Stimulated activated CD4-positive, alpha-beta T cell treated with anti-CD3 and anti-CD28 coated beads, Interleukin-4, amount 100 ng/mL, for 24 hours (primary cell): ENCODE data around the gene TPRA1.

Source experiments
- DNase-seq: peaks from one replicate; pipeline ENCODE4 v3.0.0-alpha.2; 2020

TPRA1 gene

DNA sequence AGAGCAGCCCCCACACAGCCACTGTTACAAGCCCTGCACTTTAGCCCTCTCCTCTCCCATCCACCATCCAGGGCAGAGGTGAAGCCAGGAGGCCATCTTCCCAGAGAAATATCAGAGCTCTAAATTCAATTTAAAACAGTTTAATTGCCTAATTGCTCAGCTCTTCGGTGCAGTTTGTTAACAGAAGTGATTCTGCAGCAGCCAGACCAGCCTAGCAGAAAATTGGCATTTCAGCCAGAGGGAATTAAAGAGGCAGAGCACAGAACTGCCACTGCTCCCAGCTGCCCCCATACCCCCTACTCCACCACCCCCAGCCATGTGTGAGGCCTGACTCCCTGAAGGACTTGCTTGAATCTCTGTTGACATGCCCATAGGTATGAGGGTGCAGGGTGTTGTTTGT, 38.5 kb downstream of the TPRA1 start:
- DNase-seq, result no peak

DNA sequence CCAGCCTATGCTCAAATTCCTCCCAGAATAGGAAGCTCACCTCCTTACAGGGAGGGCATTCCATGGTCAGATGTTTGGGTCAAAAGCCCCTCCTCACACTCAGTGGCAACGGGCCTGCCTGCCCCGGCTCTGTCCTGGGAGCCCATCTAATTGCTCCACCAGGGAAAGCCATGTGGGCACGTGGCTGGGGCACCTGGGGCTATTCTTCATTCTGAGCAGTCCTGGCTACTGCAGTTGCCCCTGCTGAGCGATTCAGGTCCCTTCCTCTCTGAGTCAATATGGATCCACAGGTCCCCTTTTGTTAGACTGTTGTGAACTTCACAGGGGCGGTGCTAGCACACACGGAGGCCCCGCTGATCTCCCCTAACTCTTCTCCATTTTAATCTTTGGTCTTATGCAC, 39.4 kb downstream of the TPRA1 start:
- no peak for DNase-seq

- no peak for DNase-seq
These were observed 39.9 kb downstream of the TPRA1 start for GRCh38 chr3:127550468-127551157.

- DNase-seq, result no peak
These were observed 40.6 kb downstream of the TPRA1 start for GRCh38 chr3:127549826-127550467.

DNA sequence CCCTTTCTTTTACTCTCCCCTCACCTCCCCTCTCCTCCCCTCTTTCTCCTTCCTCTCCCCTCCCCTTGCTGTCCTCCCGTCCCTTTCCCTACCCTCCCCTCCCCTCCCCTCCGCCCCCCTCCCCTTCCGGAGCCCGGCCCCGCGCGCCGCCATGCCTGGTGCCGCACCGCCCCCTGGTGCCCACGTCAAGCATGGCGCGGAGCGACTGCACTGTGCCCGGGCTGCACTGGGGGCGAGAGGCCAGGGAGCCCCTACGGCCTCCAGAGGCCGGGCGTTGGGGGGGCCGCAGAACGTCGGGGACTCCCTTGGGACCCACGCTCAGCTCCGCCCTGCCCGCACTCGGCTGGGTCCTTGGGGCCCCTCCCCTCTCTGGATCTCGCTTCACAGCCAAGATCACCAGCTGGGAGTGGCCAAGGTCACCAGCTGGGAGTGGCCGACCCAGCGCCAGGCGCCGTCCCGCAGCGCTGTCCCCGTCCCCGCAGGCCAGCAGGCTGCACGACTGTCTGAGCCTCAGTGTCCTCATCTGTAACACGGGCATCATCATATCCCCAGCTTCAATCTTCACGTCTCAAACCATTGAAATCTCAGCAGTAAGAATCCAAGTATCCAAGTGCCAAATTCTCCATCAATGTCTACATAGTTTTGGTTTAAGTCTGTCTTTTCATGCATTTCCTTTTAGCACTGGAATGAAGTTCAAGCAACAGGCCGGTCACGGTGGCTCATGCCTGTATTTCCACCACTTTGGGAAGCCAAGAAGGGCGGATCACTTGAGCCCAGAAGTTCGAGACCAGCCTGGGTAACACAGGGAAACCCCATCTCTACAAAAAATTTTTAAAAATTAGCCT, 42.5 kb downstream of the TPRA1 start:
- DNase-seq, result peak; percentile 79

DNA sequence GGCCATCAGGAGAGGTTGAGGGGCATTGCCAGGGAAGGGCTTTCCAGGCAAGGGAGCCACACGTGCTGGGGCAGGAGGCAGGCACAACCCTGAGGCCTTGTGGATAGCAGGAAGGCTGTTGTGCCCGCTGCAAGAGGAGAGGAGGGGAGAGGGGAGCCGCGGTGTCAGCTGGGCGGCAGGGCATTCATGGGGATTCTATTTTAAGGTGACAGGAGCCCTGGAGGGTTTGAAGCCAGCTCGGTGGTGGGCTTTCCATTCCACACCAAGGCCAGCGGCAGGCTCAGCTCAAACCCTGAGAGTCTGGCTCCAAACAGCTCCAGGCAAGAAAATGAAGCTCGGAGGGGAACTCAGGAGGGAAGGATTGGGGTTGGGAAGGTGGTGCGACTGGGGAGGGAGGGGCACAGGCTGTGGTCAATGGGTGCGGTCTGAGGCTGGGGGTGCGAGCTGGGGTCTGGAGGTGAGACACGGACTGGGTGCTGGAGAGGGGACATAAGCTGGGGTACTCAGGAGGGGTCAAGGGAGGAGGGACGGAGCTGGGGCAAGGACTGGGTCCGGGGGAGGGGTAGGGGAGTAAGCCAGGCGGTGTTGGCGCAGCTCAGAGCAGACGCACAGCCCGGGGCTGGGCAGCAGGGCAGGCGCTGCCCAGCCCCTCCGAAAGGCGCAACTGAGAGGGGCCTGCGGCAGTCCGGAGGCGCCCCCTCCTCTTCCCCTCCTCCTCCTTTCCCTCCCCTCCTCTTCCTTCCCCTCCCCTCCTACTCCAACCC, 43.4 kb downstream of the TPRA1 start:
- DNase-seq, result no peak

DNA sequence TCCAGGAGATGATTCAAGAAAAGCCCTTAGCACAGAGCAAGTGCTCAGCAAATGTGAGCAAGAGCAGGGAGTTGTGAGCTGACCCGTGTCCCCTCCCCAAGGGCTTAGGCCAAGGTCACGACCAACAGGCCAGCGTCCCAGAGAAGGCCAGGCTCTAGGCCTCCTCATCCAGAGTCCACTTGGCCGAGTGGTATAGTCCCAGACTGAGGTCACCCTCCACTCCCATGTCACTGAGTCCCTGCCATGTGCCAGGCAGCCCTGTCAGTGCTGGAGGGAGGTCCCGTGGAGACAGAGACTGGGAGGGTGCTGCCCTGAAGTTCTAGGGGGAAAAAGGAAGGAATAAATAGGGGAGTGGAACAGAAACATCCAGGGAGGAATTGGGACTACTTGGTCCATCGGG, 44.0 kb downstream of the TPRA1 start:
- no peak for DNase-seq

DNA sequence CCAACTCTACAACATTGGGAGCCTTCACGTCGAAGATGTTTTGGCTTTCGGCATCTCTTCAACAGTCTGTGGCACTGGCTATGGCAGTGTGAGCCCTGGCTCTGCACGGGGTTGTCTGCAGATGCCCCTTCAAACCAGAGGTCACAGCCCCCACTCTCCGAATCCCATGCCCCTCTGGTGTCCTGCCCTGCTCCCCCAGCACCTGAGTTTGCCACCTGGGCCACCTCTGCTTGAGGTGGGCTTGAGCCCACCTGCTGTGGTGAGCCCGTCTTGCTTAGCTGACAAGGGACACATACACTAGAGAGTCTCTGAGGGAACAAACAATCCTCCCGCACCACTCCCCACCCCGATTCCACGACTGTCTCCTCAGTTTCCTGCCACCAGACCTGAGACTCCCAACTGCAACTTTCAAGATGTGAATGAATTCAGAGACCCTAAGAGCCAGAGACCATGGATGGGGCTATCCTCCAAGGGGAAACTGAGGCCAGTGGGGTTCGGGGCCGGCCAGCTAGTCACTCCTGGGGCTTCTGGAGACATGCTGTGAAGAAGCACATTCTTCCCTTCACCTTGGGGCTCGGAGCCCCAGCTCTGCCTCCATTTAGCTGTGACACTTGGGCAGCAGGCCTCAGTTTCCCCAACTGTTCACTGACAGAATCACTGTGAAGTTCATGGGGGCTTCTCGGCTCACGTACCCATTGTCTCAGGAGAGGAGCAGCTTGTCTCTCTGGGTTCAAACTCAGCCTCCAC, 44.6 kb downstream of the TPRA1 start:
- no peak for DNase-seq

GRCh38 chr3:127545216-127545615, 45.3 kb downstream of the TPRA1 start:
- no peak for DNase-seq

DNA sequence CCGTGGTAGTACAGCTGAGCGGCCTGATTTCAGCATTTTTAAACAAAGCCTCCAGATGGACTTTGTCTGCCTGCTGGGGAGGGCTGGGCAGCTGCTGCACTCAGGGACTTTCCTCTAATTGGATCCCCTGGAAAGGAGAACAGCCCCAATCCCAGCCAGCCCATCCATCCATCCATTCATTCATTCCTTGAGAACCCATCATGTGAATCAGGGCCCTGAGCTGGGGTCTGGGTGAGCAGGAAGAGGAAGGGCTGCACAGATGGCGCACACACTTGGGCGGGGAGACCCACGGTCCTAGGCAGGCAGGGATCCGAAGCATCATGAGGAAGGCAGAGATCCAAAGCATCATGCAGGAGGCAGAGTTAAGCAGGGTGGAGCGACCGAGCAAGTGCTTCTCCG, 45.7 kb downstream of the TPRA1 start:
- DNase-seq, result no peak

- peak; percentile 75 for DNase-seq
These were observed 46.2 kb downstream of the TPRA1 start for GRCh38 chr3:127544192-127544802.

DNA sequence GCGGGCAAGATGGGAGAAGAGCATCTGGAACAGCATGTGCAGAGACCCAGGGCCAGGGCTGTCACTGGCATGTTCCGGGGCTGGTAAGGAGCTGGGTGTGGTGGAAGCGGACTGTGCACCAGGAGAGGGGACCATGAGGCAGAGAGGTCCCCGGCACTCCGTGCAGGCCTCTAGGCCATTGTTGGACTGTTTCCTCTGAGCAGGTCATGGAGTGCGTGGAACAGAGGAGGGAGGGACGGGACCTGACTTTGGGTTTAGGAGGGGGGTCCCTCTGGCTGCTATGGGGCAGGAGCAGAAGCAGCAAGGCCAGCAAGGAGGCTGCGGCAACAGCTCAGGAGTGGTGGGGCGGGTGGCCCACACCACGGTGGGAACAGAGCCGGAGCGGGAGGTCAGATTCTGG, 47.1 kb downstream of the TPRA1 start:
- DNase-seq, result no peak

- no peak for DNase-seq
These were observed 48.0 kb downstream of the TPRA1 start for GRCh38 chr3:127542441-127542952.

- no peak for DNase-seq
These were observed 49.2 kb downstream of the TPRA1 start for GRCh38 chr3:127541320-127541719.

- no peak for DNase-seq
These were observed 51.0 kb downstream of the TPRA1 start for GRCh38 chr3:127539366-127540060.

- no peak for DNase-seq
These were observed 52.0 kb downstream of the TPRA1 start for GRCh38 chr3:127538569-127538968.

DNA sequence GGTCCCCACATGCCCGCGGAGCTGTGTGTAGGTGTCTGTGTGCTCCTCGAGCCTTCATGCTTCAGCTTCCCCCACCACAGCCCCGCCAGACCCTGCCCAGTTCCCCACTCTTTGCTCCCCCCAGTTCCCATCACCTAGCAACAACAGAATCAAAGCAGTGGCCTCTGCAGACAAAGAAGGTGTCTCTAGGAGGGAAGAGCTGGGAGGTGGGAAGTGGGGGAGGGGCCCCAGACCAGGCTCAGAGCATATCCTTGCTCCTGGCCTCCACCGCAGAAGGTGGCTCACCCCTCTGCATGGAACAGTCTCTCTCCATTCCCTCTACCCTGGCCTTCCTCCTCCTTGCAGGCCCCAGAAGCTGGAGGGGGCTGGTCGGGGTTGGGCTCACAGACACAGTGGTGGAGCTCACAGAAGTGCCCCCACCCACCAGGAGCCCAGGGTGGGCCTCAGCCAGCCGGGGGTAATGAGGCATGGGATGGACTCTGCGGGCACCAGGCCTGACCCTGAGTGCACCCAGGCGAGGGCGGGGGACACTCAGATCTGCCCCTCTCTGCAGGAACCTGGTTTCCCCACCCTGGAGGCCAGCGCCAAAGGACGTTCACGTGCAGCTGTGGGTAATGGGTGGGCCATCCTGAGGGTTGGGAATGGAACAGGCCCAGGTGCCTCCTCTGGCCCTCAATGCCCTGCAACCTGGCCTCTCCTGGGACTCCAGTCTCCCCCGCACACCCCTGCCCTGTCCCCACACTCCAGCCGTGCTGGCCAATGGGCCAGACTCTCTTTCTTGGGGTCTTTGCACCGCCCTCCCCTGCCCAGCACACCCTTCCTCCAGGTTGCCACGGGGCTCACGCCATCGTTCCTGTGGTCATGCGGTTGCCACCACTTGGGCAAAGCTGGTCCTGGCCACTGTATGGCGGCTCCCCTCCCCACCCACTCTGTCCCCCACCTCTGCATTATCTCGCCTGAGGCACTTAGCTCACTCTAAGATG, 53.4 kb downstream of the TPRA1 start:
- DNase-seq, result no peak

DNA sequence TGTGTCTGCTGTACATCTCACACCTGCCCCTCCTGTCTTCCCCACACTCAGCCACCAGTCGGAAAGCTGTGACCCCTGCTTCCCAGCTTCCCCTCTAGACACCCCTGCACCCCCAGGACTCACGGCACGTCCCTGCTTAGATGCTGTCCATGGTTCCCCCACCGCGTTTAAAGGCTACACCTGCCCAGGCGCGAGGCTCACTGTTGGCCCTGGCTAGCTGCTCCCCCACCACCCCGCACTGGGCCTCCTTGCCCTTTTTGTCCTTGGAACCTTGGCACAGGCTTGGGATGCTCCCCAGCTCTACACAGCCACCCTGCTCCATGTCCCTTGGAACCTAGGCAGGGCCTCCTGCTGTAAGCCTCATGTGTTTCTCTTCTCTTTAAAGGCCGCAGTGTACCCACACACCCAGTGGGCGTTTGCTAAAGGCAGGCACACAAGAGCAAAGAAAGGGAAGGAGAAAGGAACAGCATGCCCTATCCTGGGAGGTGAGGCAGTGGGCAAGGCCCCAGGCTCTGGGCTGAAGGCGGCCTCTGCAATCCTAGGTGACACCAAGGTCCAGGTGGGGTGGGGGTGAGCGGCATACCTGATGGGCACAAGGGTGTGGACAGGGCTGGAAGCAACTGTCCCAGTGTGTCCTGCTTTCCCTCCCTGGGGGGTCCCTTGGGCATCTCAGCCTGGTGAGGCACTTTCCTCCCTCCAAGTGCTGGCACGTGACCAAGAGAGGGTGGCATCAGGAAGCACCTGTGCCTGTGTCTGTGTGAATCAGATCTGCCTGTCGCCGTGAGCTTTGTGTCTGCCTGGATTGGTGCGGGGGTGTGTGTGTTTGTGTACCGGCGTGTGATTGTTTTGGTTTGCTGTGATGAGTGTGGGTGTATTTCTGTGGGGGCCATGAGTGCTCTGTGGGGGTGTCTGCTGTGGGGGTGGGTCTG, 54.4 kb downstream of the TPRA1 start:
- no peak for DNase-seq
